HG03095 (cell line): ENCODE data around the gene NR1I2.
A peak's percentile ranks its signal among the peaks of the same experiment; 100 is the strongest.

Experiments used
- ATAC-seq: cut with Tn5 transposase; IDR thresholded peaks from one replicate; pipeline ENCODE4 v1.9.1; 2021; ENCODE audit warnings: moderate library complexity; ENCODE audit not compliant: unreplicated experiment

The NR1I2 gene

GRCh38 chr3:119781330-119782198, at the start of gene NR1I2:
TSS of gene NR1I2 (plus strand) at chr3:119782101.
- ATAC-seq, result no peak

GRCh38 chr3:119733812-119734211, 48.1 kb upstream of the NR1I2 start:
- no peak for ATAC-seq

- ATAC-seq, result no peak
These were observed 43.2 kb upstream of the NR1I2 start for GRCh38 chr3:119738741-119739140.

- ATAC-seq, result no peak
These were observed 40.0 kb upstream of the NR1I2 start for GRCh38 chr3:119741657-119742590.

GRCh38 chr3:119743921-119744320, 38.0 kb upstream of the NR1I2 start:
- ATAC-seq, result no peak

- ATAC-seq, result no peak
These were observed 36.0 kb upstream of the NR1I2 start for GRCh38 chr3:119745942-119746341.

- no peak for ATAC-seq
These were observed 35.5 kb upstream of the NR1I2 start for GRCh38 chr3:119746423-119746822.

- ATAC-seq, result no peak
These were observed 34.5 kb upstream of the NR1I2 start for GRCh38 chr3:119747357-119747756.

- no peak for ATAC-seq
These were observed 32.9 kb upstream of the NR1I2 start for GRCh38 chr3:119748991-119749390.

- ATAC-seq, result no peak
These were observed 30.5 kb upstream of the NR1I2 start for GRCh38 chr3:119751423-119751822.

GRCh38 chr3:119759962-119760361, 21.9 kb upstream of the NR1I2 start:
- ATAC-seq, result peak; percentile 93

- ATAC-seq, result no peak
These were observed 19.0 kb upstream of the NR1I2 start for GRCh38 chr3:119762876-119763275.

- ATAC-seq, result no peak
These were observed 18.4 kb upstream of the NR1I2 start for GRCh38 chr3:119763466-119763865.

- ATAC-seq, result no peak
These were observed 16.7 kb upstream of the NR1I2 start for GRCh38 chr3:119765239-119765638.

- no peak for ATAC-seq
These were observed 13.8 kb upstream of the NR1I2 start for GRCh38 chr3:119767936-119768601.

- no peak for ATAC-seq
These were observed 13.1 kb upstream of the NR1I2 start for GRCh38 chr3:119768668-119769393.

- no peak for ATAC-seq
These were observed 12.3 kb upstream of the NR1I2 start for GRCh38 chr3:119769394-119770149.

- ATAC-seq, result peak; percentile 86
These were observed 7.5 kb upstream of the NR1I2 start for GRCh38 chr3:119774444-119774843.

- ATAC-seq, result no peak
These were observed 5.6 kb upstream of the NR1I2 start for GRCh38 chr3:119776304-119776703.

- ATAC-seq, result no peak
These were observed 3.7 kb upstream of the NR1I2 start for GRCh38 chr3:119778176-119778575.
